SKM-1 treated with dmso at 0.1 percent for 144 hours (cell line): ENCODE measurements around the gene PSENEN.
"Not testable (repeated sequence)": the region's sequence is repeated elsewhere in the genome, so short reads cannot be mapped to it uniquely, and the experiment has no call there.

ENCODE experiments used
- DNase-seq: peaks from one replicate; lab custom pipeline; 2025; ENCODE audit not compliant: unreplicated experiment; lab: John Stamatoyannopoulos, UW

Gene PSENEN

DNA sequence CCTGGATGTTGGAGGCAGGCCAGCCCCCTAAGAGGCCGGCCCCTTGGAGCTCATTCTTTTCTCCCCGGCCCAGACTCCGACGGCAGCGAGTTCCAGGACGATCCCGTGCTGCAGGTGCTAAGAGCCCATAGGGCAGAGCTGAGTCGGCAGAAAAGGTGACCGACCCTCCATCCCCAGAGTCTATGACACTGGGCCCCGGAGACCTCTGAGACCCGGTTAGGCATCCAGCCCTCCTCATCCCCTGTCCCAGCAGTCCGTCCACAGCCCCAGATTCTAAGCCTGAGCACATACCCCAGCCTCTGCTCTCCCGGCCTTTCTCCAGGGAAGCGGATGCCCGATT is 22.6 kb downstream of the PSENEN start:
- DNase-seq: no peak

GRCh38 chr19:35772362-35772761 is 26.9 kb downstream of the PSENEN start:
- DNase-seq: not testable (repeated sequence)

DNA sequence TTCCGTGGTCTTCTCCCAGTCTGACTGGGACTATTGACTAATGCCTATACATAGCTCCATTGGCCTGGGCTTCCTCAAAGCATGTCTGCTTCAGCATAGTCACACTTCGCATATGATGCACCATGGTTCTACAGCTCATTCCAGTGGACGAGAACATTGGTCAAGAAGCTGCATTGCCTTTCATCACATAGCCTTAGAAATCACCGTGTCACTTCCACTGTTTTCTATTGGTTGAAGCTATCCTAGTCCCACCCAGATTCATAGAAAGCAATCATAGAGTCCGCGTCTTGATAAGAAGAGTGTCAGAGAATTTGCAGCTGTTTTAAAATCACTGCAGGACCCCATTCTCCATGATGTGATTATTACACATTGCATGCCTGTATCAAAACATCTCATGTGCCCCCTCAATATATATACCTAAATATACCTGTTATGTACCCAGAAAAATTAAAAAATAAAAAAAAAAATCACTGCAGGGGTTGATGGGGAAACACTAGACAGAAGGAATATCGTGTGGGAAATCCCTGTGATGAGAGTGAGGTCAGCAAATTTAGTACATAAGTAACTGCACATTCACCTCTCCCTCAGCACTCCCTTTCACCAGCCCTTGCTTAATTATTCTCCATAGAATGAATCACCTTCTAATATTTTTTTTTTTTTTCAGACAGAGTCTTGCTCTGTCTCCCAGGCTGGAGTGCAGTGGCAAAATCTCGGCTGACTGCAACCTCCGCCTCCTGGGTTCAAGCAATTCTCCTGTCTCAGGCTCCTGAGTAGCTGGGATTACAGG is 27.8 kb downstream of the PSENEN start:
- no peak for DNase-seq

- DNase-seq: no peak
Observed at GRCh38 chr19:35774274-35775045, 29.0 kb downstream of the PSENEN start.

DNA sequence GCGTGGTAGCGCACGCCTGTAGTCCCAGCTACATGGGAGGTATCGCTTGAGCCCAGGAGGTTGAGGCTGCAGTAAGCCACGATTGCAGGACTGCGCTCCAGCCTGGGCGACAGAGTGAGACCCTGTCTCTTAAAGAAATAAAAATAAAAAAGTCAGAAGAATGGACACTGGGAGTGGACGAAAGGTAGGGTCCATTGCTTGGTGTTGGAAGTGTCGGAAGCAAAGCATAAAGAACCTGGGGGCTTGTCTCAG is 29.5 kb downstream of the PSENEN start:
- DNase-seq: no peak

- DNase-seq: peak; percentile 96
Observed at GRCh38 chr19:35775298-35776101, 30.0 kb downstream of the PSENEN start, which contains the start of gene ARHGAP33. Gene ARHGAP33 (plus strand): TSS chr19:35775564. CDS start chr19:35775659, 95 bp downstream.

GRCh38 chr19:35776102-35776788 is 30.8 kb downstream of the PSENEN start:
- DNase-seq: no peak

DNA sequence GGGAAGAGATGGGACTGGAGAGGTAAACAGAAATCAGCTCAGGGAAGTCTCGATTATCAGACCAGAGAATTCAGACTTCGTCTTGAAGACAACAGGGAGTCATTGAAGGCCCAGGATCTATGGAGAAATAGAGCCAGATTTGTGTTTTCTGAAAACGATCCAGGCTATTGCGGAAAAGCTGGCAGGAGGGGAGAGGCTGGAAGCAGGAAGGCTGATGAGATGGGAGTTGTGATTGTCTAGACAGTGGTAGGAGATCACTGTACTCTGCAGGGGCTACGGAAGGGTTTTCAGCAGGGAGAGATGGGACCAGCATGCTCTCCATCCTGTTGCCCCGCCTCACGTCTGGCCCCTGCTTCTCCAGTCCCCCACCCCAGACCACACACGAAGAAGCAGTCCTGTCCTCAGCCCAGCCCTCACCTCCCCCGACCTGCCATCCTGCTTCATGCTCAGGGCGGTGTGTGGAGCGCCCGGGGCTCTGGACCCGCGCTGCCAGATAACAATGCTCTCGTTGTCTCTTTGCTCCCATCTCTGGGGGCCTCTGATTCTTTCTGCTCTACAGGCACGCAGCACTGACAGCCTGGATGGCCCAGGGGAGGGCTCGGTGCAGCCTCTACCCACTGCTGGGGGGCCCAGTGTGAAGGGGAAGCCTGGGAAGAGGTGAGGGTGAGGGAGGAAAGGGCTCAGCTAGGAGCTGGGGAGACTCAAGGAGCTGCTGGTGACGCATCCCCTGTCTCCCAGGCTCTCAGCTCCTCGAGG is 31.8 kb downstream of the PSENEN start:
- DNase-seq: no peak

DNA sequence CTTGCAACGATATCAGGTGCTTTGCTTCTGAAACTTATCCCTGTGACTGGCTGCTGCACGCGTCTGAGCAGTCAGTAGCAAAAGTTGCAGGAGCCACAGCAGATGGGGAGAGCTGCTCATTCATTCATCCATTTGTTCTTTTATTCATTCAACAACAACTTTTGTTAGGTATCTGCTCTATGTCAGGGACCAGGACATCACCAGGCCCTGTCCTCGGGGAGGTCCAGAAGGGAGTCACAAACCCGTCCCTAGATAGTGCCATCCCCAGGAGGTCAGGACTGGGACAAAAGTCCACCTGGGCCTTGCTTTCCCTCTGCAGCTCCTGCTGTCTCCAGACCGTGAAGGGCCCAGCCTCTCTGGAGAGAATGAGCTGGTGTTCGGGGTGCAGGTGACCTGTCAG is 32.5 kb downstream of the PSENEN start:
- no peak for DNase-seq

DNA sequence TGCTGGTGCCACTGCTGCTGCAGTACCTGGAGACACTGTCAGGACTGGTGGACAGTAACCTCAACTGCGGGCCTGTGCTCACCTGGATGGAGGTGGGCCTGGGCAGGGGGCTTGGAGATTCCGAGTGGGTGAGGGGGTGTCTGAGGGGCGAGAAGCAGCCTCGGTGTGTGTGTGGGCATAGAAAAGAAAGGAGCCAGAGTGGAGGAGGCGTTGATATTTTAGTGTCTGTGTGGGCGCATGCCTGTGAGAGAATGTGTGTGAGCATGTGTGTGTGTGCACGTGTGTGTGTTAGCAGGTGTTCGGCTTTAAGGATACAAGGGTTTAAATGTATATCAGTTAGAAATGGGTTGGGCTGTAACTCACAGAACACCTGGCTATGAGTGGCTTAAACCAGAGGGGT is 33.6 kb downstream of the PSENEN start:
- DNase-seq: no peak

DNA sequence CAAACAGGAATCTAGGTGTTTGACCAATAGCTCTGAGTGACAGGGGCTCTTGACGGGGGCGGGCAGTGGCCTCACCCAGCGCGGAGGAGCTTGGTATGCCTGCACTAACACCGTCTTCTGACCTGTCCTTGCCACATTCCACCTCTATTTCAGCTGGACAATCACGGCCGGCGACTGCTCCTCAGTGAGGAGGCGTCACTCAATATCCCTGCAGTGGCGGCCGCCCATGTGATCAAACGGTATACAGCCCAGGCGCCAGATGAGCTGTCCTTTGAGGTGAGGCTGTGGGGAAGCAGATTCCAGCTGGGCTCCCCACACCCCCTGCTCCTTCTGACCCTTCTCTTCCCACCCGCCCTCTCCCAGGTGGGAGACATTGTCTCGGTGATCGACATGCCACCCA is 34.6 kb downstream of the PSENEN start:
- DNase-seq: no peak

DNA sequence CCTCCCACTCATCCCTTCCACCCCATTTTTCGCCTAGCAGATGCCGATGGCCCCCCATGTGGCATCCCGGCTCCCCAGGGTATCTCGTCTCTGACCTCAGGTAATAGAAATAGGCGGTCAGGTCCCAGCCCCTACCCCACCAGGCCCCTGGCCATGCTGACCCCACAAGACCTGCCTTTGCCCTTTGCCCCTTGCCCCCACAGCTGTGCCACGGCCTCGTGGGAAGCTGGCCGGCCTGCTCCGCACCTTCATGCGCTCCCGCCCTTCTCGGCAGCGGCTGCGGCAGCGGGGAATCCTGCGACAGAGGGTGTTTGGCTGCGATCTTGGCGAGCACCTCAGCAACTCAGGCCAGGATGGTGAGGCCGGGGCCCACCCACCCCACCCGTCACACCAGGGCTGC is 35.3 kb downstream of the PSENEN start:
- no peak for DNase-seq

DNA sequence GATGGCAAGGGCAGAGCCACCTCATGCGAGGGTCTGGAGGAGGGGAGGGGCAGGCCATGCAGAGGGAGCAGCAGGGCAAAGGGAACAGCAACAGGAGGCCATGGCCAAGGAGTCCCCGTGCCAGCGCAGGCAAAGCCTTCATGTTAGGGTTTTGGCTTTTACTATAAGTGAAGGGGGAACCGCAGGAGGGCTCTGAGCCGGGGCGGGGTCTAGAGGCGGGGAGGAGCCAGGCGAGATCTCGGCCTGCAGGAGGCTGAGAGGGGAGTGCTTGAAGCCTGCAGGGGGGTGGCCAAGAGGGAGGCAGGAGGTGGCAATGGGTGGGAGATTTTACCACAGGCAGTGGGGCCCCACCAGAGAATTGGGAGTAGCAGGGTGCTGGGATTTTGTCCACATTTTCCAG is 36.2 kb downstream of the PSENEN start:
- DNase-seq: no peak

DNA sequence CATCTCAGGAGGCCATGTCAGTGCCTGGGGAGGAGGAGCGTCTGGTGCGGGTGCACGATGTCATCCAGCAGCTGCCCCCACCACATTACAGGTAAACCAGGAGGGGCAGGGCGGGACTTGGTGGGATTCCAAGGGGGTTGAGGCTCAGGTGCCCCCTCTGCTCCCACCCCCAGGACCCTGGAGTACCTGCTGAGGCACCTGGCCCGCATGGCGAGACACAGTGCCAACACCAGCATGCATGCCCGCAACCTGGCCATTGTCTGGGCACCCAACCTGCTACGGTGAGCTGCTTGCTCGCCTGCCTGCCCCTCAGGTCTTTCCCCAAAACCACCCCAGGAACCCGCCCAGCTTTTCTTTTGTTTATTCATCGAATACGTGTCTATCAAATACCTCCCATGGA is 37.1 kb downstream of the PSENEN start:
- no peak for DNase-seq

DNA sequence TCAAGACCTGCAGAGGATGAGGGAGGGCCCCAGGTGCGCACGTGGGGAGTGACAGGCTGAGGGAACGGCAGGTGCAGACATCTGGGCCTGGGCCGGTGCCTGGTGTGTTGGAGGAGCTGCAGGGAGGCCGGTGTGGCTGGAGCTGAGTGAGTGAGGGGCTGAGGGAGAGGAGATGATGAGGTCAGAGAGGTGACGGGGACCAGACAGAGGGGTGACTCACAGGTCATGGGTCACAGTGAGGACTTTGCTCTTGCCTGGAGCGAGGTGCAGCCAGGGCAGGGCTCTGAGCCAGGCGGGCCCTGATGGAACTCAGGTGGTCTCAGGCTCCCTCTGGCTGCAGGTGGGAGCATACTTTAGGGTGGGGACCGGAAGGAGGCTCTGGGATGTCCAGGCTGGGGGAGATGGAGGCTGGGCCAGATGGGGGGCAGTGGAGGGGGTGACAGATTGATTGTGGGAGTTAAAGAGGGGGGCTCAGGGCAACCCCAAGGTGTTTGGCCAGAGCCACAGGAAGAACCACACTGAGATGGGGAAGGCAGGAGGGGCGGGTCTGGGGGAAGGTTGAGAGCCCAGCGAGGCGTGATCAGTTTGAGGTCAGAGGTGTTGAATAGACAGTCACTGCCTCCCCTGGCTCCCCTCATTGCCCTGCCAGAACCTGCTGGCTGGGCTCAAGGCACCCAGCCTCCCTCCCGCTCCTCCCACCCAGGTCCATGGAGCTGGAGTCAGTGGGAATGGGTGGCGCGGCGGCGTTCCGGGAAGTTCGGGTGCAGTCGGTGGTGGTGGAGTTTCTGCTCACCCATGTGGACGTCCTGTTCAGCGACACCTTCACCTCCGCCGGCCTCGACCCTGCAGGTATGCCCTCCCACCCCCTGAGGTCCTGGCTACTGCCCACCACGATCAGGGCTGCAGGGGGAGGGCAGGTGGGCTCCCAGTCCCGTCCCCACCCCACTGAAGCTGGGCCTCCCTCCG is 38.3 kb downstream of the PSENEN start:
- no peak for DNase-seq

DNA sequence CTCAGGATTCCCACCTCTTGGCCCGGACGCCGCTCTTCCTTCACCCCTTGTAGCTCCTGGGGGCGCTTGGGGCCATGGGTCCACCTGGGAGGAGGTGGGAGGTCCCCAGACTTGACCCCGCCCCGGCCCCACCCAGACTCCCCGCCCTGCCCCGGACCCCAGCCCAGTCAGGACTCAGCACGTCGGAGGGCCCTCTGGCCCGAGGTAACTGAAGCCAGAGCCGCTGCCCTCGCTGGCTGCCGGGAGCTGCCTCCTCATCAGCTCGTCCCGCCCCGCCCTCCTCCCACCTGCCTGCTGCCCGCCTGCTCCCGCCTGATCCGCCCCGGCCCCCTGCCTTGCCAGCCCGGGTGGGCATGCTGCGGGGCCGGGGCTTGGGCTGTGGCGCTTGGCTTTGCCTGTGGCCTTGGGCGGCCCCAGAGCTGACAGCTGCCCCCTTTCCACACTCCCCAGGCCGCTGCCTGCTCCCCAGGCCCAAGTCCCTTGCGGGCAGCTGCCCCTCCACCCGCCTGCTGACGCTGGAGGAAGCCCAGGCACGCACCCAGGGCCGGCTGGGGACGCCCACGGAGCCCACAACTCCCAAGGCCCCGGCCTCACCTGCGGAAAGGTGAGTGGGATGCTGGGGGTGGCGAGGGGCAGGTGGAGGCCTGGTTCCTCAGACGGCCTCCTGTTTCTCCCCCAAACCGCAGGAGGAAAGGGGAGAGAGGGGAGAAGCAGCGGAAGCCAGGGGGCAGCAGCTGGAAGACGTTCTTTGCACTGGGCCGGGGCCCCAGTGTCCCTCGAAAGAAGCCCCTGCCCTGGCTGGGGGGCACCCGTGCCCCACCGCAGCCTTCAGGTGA is 39.3 kb downstream of the PSENEN start:
- DNase-seq: no peak

DNA sequence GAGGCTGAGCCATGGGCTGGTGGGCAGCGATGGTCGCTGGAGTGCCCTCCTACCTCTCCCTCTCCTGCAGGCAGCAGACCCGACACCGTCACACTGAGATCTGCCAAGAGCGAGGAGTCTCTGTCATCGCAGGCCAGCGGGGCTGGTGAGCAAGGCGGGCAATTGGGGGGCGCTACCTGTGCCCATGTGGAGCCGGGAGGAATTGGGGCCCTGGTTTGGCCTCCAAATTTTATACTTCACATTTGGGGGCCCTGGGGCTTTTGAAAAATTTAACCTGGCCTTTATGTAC is 39.8 kb downstream of the PSENEN start:
- DNase-seq: no peak

DNA sequence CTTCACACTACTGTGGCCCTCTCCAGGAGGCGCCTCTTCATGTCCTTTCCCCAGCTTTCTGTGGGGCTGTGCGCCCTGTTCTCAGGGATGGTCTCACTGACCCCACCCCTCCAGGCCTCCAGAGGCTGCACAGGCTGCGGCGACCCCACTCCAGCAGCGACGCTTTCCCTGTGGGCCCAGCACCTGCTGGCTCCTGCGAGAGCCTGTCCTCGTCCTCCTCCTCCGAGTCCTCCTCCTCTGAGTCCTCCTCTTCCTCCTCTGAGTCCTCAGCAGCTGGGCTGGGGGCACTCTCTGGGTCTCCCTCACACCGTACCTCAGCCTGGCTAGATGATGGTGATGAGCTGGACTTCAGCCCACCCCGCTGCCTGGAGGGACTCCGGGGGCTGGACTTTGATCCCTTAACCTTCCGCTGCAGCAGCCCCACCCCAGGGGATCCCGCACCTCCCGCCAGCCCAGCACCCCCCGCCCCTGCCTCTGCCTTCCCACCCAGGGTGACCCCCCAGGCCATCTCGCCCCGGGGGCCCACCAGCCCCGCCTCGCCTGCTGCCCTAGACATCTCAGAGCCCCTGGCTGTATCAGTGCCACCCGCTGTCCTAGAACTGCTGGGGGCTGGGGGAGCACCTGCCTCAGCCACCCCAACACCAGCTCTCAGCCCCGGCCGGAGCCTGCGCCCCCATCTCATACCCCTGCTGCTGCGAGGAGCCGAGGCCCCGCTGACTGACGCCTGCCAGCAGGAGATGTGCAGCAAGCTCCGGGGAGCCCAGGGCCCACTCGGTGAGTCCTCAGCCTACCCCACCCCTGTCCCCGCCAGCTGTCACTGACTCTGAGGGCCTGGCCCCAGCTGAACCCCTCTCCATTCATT is 41.1 kb downstream of the PSENEN start:
- DNase-seq: no peak
